H54 (cell line): ENCODE results near the gene WDPCP.
A peak's percentile ranks its signal among the peaks of the same experiment; 100 is the strongest.

Experiments used
- DNase-seq: peaks from one replicate; pipeline ENCODE4 v3.0.0; 2011; ENCODE audit warnings: low spot score, mixed read lengths; ENCODE audit not compliant: insufficient read length
- FAIRE-seq: peaks from 3 replicates; lab custom pipeline; 2011; peaks lifted over from hg19 to GRCh38; lab: Jason Lieb, UNC
- POLR2A ChIP-seq: IDR thresholded peaks from 2 replicates; pipeline ENCODE4 v1.6.1; 2011; ENCODE audit warnings: low read depth, mild to moderate bottlenecking, low read length

WDPCP gene

GRCh38 chr2:63539416-63540162, 48.7 kb downstream of the WDPCP start:
- FAIRE-seq (no peak), DNase-seq (no peak)

DNA sequence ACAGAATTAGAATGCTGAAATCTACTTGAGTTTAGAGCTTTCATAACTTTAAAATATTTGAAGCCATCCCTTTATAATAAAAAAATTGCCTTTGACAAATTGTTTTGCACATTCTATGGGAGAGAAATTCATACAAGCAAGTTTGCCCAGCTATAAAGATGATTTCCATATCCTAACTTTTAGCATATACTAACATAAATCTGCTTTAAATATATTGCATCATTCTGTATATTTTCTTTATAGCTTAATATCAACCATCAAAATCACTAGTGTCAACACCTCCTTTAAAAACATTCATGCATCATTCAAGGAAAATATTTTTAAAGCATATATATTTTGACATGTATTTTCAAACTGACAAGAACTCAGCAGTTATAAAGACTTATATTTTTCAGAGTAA, 49.9 kb downstream of the WDPCP start:
- TF ChIP-seq POLR2A = no peak
- DNase-seq (no peak), FAIRE-seq (no peak)

More at GRCh38 chr2:63539416-63540162, 48.7 kb downstream of the WDPCP start:
- no peak for TF ChIP-seq POLR2A

- FAIRE-seq = peak; percentile 75
- TF ChIP-seq POLR2A = no peak
- peak; percentile 1 for DNase-seq
Observed at GRCh38 chr2:63537306-63537705, 51.0 kb downstream of the WDPCP start.

- no peak for TF ChIP-seq POLR2A
- no peak for DNase-seq
- no peak for FAIRE-seq
Observed at GRCh38 chr2:63530704-63531279, 57.5 kb downstream of the WDPCP start.

DNA sequence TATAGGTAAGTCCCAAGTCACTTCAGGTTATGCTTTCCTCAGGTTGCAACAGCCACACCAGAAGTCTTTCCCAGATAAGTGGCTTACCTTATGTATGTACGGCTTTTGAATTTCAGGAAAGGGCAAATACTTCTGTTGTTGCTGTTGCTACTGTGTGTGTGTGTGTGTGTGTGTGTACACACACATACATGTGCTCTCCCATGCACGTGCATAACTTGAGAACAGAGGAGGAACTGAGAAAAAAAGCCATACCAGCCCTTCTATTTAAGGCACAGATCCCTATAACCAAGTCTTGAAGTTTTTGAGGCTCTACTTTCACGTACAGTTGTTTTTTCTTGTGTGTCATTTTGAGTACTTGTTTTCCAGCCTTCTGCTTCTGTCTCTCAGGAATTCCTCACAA, 62.4 kb downstream of the WDPCP start:
- FAIRE-seq (no peak), DNase-seq (no peak)
- no peak for TF ChIP-seq POLR2A

DNA sequence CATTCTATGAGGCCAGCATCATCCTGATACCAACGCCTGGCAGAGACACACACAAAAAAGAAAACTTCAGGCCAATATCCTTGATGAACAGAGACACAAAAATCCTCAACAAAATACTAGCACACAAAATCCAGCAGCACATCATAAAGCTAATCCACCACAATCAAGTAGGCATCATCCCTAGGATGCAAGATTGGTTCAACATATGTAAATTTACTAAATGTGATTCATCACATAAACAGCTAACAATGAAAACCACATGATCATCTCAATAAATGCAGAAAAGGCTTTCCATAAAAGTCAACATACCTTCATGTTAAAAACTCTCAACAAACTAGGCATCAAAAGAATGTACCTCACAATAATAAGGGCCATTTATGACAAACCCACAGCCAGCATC, 65.3 kb downstream of the WDPCP start:
- DNase-seq = no peak
- TF ChIP-seq POLR2A = no peak
- FAIRE-seq = no peak

- no peak for TF ChIP-seq POLR2A
- FAIRE-seq (no peak), DNase-seq (no peak)
Observed at GRCh38 chr2:63520793-63521192, 67.5 kb downstream of the WDPCP start.

GRCh38 chr2:63514781-63515180, 73.5 kb downstream of the WDPCP start:
- no peak for TF ChIP-seq POLR2A
- FAIRE-seq (no peak), DNase-seq (no peak)

DNA sequence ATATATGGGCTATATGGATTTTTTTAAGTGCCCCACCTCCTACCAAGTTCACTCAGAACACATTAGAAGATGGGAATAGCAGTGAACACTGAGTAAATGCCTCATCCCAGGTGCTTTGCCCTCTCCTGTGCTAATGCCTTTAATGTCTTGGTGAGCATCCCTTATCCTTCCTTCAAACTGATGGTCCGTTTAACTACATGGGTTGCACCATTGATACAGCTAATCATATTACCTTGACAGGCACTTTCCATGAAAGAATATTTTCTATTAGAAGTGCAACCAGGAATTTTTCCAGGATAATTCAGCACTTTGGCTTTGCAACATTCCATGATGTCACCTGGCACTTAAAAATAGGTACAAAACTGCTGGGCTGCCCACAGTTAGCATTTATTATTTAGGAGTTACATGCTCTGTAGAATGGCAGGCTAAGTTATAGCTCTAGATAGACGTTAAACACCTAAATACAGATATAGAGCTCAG, 74.0 kb downstream of the WDPCP start:
- no peak for DNase-seq
- no peak for FAIRE-seq
- no peak for TF ChIP-seq POLR2A

DNA sequence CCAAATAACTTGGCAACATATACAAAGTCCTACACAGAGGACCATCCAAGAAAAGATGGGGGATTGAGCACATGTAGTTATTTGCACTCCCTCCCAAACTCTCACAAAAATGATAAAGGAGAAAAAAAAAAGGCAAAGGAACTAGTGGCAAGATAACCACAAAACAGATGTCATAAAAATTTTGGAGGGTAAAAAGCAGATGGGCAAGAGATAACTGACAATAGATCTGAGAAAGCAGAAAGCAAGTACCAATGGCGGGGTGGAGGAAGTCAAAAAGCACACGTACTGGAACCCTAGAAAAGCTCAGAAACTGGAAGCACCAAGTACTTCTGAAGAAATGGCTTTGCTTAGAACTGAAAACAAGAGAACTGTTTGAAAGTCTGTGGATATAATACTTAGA, 82.0 kb downstream of the WDPCP start:
- no peak for FAIRE-seq
- no peak for DNase-seq

GRCh38 chr2:63503818-63504217, 84.5 kb downstream of the WDPCP start:
- no peak for TF ChIP-seq POLR2A
- FAIRE-seq (no peak), DNase-seq (no peak)

More for the DNA sequence above, 82.0 kb downstream of the WDPCP start:
- TF ChIP-seq POLR2A = no peak

GRCh38 chr2:63500398-63500797, 87.9 kb downstream of the WDPCP start:
- DNase-seq (no peak), FAIRE-seq (no peak)
- no peak for TF ChIP-seq POLR2A

GRCh38 chr2:63497576-63497975, 90.7 kb downstream of the WDPCP start:
- DNase-seq (no peak), FAIRE-seq (no peak)
- TF ChIP-seq POLR2A = no peak

- no peak for DNase-seq
- no peak for FAIRE-seq
- TF ChIP-seq POLR2A = no peak
Observed at GRCh38 chr2:63494968-63495367, 93.3 kb downstream of the WDPCP start.

DNA sequence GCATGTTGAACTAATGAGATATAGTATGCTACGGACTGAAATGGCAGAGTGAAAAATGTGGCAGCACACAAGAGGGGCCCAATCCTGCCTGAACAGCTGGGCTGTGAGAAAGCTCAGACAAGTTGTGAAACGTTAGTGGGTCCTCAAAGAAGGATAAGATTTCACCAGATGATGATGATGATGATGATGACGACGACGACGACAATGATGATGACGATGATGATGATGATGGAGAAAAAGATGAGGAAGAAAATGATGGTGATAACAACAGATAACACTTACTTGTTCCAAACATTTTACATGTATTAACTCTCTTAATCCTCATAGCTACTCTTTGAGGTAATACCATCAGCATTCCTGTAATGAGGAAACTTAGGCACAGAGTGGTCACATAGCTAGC, 94.2 kb downstream of the WDPCP start:
- TF ChIP-seq POLR2A = no peak
- FAIRE-seq (no peak), DNase-seq (no peak)
